Epidermal melanocyte (primary cell): ENCODE measurements around the gene PHLDB3.
A peak's percentile ranks its signal among the peaks of the same experiment; 100 is the strongest.

ENCODE experiments used
- DNase-seq: peaks from one replicate; pipeline ENCODE4 v3.0.0; 2011; ENCODE audit warnings: low spot score; ENCODE audit not compliant: insufficient read length

The PHLDB3 gene

GRCh38 chr19:43468354-43469159 lies 36.0 kb downstream of the PHLDB3 start:
- no peak for DNase-seq

DNA sequence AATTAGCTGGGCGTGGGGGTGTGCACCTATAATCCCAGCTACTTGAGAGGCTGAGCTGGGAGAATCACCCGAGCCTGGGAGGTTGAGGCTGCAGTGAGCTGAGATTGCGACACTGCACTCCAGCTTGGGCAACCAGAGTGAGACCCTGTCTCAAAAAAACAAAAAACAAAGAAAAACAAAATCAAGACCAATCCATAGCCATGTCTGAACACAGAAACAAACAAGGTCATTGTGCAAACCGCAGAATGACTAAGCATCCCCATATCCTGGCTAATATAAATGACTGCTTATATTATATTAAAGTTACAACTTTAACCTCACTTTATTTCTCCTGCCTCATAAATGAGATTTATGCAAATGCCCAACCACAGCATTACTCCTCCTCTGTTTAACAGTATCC lies 36.8 kb downstream of the PHLDB3 start:
- DNase-seq, result peak; percentile 28

- no peak for DNase-seq
Measured at GRCh38 chr19:43467276-43467675, 37.3 kb downstream of the PHLDB3 start.

DNA sequence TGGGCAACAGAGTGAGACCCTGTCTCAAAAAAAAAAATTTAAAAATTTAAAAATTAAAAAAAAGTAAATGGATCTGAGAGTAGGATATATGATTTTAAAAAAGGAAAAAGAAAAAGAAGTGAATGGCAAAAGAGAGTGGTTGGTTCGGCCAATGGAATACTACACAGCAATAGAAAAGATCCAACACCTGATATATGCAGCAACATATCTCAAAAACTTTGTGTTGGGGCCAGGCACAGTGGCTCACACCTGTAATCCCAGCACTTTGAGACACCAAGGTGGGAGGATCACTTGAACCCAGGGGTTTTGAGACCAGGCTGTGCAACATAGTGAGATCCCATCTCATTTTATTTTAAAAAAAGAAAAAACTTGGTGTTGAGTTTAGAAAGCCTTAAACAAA lies 37.8 kb downstream of the PHLDB3 start:
- DNase-seq, result no peak

- DNase-seq, result no peak
Measured at GRCh38 chr19:43465468-43466120, 39.0 kb downstream of the PHLDB3 start, which contains the start of gene LYPD3. TSS of gene LYPD3 (minus strand) at chr19:43465608. CDS start at chr19:43465571, 37 bp downstream.

GRCh38 chr19:43464134-43464775 lies 40.3 kb downstream of the PHLDB3 start:
- no peak for DNase-seq

- peak; percentile 88 for DNase-seq
Measured at GRCh38 chr19:43463381-43464133, 41.0 kb downstream of the PHLDB3 start.

DNA sequence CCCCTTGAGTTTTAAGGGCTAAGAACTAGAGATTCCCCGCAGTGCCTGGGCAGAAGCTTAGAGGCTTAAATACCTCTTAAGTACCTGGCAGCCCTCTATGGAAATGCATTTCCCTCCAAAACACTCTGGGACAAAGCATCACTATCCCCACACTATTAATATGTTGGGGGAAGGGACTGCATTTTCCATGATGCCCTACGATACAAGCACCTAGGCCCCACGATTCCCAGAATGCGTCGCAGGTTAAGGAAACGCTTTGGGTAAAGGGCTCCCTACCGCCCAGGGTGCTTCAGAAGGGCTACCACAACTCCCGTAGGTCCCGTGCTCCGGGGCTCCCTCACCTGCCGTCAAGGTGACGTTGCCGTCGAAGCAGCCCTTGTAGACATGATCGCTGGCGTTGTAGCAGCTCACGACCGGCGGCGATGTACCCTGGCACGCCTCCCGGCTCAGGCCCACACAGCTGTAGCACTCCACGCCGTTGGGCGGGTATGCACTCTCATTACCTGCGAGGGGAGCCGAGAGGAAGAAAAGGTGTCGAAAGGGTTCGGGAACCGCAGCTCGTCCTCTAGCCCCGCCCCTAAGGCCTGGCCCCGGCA lies 41.7 kb downstream of the PHLDB3 start:
- no peak for DNase-seq

DNA sequence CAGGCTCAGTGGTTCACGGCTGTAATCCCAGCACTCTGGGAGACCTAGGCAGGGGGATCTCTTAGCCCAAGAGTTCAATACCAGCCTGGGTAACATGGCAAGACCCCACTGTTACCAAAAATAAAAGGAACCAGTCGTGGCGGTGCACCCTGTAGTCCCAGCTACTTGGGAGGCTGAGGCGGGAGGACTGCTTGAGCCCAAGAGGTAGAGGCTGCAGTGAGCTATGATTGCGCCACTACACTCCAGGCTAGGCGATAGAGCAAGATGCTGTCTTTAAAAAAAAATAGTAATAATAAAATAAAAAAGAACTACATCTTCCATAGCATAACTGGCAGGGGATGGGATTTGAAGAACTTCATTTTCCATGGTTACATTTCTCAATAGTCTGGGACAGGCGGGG lies 42.2 kb downstream of the PHLDB3 start:
- DNase-seq, result no peak

GRCh38 chr19:43461303-43461702 lies 43.2 kb downstream of the PHLDB3 start:
- DNase-seq, result no peak

GRCh38 chr19:43460362-43461016 lies 44.1 kb downstream of the PHLDB3 start:
- DNase-seq, result no peak

- DNase-seq, result no peak
Measured at GRCh38 chr19:43457809-43458208, 46.7 kb downstream of the PHLDB3 start.

- no peak for DNase-seq
Measured at GRCh38 chr19:43455321-43456113, 49.0 kb downstream of the PHLDB3 start.

DNA sequence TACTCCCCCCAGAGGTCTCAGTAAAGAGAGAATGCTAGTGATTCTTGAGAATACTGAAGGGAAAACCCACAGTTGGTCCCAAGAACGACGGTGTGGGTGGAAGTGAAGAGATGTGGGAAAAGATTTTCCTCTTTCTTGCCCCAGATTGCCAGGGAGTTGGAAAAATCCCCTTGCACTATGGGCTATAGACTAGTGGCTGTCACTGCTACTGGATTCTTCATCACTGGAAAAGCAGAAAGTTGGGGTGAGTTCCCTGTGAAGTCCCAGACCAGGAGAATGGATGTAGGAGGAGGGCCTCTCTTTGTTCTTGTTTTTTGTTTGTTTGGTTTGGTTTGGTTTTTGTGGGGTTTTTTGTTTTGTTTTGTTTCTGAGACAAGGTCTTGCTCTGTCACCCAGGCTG lies 50.5 kb downstream of the PHLDB3 start:
- no peak for DNase-seq

DNA sequence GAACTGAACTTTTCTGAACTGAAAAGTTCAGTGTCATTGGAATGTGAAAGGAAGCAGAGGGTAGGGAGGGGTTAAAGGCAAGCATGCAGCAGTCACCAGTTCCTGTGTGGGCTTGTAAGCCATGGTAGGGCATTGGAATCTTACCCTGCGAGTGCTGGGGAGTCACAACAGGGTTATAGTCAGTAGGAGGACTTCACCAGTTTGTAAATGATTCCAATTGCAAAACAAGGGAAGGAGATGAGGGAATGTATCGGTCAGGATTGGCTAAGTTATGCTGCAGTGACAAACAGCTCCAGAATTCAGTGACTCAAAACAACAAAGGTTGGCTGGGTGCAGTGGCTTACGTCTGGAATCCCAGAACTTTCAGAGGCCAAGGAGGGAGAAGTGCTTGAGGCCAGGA lies 52.0 kb downstream of the PHLDB3 start:
- no peak for DNase-seq

DNA sequence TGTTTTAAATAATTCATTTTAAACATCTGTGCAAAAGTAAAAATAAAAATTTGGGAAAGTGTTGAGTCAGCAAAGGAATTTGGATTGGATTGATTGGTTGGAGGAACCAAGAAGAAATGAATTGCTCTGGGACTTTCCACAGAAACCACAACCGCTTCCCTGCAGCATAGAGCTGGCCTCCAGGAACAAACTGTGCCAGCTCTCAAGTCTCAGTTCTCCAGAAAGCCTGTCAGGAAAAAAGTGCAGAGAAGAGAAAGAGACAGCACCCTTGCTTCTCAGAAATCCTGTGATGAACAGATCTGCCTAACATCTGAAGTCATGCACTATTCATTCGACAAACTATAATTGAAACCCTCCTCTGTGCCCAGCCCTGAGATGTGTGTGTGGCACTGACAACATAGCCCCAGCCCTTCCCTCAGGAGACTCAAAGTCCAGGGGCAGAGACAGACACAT lies 54.0 kb downstream of the PHLDB3 start:
- DNase-seq, result no peak

GRCh38 chr19:43447655-43448054 lies 56.9 kb downstream of the PHLDB3 start:
- DNase-seq, result no peak

DNA sequence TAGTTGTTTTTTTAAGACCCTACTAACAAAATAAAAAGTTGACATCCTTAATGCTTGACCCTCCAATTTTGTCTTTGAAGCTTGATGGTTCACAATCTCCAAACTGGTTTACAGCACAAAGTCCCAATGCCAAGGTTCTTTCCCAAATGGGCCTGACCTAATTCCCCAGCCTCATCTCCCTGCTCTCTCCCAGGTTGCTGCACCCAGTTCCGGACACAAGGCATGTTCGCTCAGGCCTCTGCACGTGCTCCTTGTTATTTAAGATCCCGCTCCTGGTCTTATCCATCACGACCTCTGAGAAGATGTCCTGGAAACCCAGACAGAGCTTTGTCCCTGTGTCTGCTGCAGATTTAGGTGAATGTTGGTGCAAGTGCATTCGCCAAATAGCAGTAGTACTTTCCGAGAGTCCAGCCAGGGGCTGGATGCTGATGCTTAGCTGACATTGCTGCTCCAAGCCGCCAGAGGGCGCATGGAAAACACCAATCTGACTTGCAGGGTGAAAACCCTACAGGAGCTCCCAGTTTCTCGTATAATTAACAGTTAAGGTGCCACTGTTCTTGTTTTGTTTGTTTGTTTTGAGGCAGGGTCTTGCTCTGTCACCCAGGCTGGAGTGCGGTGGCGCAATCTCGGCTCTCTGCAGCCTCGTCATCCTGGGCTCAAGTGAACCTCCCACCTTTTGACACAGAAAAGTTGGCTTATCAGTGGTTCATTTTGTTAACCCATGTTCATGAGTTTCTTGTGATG lies 57.6 kb downstream of the PHLDB3 start:
- peak; percentile 80 for DNase-seq

- no peak for DNase-seq
Measured at GRCh38 chr19:43445426-43445825, 59.1 kb downstream of the PHLDB3 start.
